Lower lobe of right lung (tissue), 2 donors: Measurements from ENCODE around the gene EAPP. TPM values are rescaled to one million over a fixed set of nuclear protein-coding genes. Genes with fewer than 3 reads are reported as not detected.
A peak's percentile ranks its signal among the peaks of the same experiment; 100 is the strongest.

Experiments
- ATAC-seq, 2 donors: fragments of 200-7000 bp; cut with Tn5 transposase; one replicate each; pipeline ENCODE4 v1.9.1; 2020 to 2022; ENCODE audit warnings: mild to moderate bottlenecking in 2 of 2, moderate library complexity in 2 of 2
- DNase-seq: peaks from one replicate; pipeline ENCODE4 v3.0.0-alpha.2; 2020
- H3K27ac ChIP-seq: fragments of 200-600 bp; one replicate; pipeline ENCODE4 v1.8.0; 2022
- H3K27me3 ChIP-seq: fragments of 200-600 bp; one replicate; pipeline ENCODE4 v1.8.0; 2022; ENCODE audit warnings: low read depth
- H3K36me3 ChIP-seq: fragments of 200-600 bp; one replicate; pipeline ENCODE4 v1.8.0; 2022; ENCODE audit warnings: mild to moderate bottlenecking
- H3K4me1 ChIP-seq: fragments of 200-600 bp; one replicate; pipeline ENCODE4 v1.8.0; 2022
- H3K4me3 ChIP-seq: fragments of 200-600 bp; one replicate; pipeline ENCODE4 v1.8.0; 2022; ENCODE audit warnings: mild to moderate bottlenecking
- H3K9me3 ChIP-seq: fragments of 200-600 bp; one replicate; pipeline ENCODE4 v1.8.0; 2022
- CTCF ChIP-seq: fragments of 200-600 bp; IDR thresholded peaks from one replicate; pipeline ENCODE4 v1.8.0; 2022; ENCODE audit warnings: antibody characterized with exemption, mild to moderate bottlenecking
- intact Hi-C: fragments of 100-400 bp; cut with DNase I; formaldehyde crosslinking; loops from one replicate; pipeline ENCODE4 v1.11.0; 2022
- long read RNA-seq: library from polyadenylated mRNA; unstranded; transcript quantifications from one replicate; pipeline ENCODE4 v2.0.0, GENCODE V29; 2021
- total RNA-seq: library from RNA; stranded (reverse); fragmentation: NEBNext Ultra II Directional; extraction: Animal tissue kit (Norgen Biotek cat#: 25700); gene quantifications from one replicate; pipeline ENCODE4 v1.2.1, GENCODE V29; 2021
- donor health status: DM: no; HTN: yes; CAD: no; lungs with severe emphysema.

The EAPP gene
- total RNA-seq, result 28.8 TPM
- long read RNA-seq, transcript EAPP-201 (6 exons, 1,321 nt), result major isoform, 34 of 45 reads
- long read RNA-seq, partial matches to known transcripts, result 3 of 45 reads
- long read RNA-seq, other reads (novel, unspliced or antisense), result 7 of 45 reads

GRCh38 chr14:34539407-34540180 lies at the start of gene EAPP:
Gene EAPP (minus strand): TSS chr14:34539701. CDS start chr14:34539628, 73 bp downstream.
- Histone ChIP-seq H3K36me3 (peaks cover 30% of the 10 kb centered on the region), H3K27me3 (no peaks in the 10 kb centered on the region), H3K27ac (peak within 1 kb of the TSS; percentile 97), H3K4me3 (peak within 1 kb of the TSS; percentile 79), H3K4me1 (peaks cover 18% of the 10 kb centered on the region), H3K9me3 (no peaks in the 10 kb centered on the region)
- TF ChIP-seq CTCF, result peak; percentile 6
- intact Hi-C loops, result no loop called here
- DNase-seq (peak; percentile 100), ATAC-seq (peak; percentile 100)

GRCh38 chr14:34583525-34583924 lies 44.0 kb upstream of the EAPP start:
- H3K36me3 ChIP-seq, result peaks cover 93% of the 10 kb centered on the region
- H3K27ac ChIP-seq, result no peak overlapping the region
- H3K4me1 ChIP-seq, result no peaks in the 10 kb centered on the region
- intact Hi-C loops, result no loop called here
- DNase-seq, result no peak
- no peak overlapping the region for H3K4me3 ChIP-seq
- TF ChIP-seq CTCF, result no peak
- no peaks in the 10 kb centered on the region for H3K9me3 ChIP-seq
- no peaks in the 10 kb centered on the region for H3K27me3 ChIP-seq
- ATAC-seq, result no peak

- TF ChIP-seq CTCF, result no peak
- intact Hi-C loops, result no loop called here
- Histone ChIP-seq H3K4me1 (no peaks in the 10 kb centered on the region), H3K36me3 (peaks cover 94% of the 10 kb centered on the region), H3K4me3 (no peak overlapping the region), H3K9me3 (no peaks in the 10 kb centered on the region), H3K27ac (no peak overlapping the region), H3K27me3 (no peaks in the 10 kb centered on the region)
- ATAC-seq (no peak), DNase-seq (no peak)
Observed at GRCh38 chr14:34582117-34582680, 42.7 kb upstream of the EAPP start.

GRCh38 chr14:34580381-34580780 lies 40.9 kb upstream of the EAPP start:
- Histone ChIP-seq H3K27me3 (no peaks in the 10 kb centered on the region), H3K9me3 (no peaks in the 10 kb centered on the region), H3K4me3 (no peak overlapping the region), H3K36me3 (peaks cover 95% of the 10 kb centered on the region), H3K4me1 (no peaks in the 10 kb centered on the region), H3K27ac (no peak overlapping the region)
- DNase-seq (no peak), ATAC-seq (no peak)
- intact Hi-C loops, result no loop called here
- TF ChIP-seq CTCF, result no peak

GRCh38 chr14:34571771-34572170 lies 32.3 kb upstream of the EAPP start:
- Histone ChIP-seq H3K4me3 (no peak overlapping the region), H3K27ac (no peak overlapping the region), H3K4me1 (no peaks in the 10 kb centered on the region), H3K36me3 (peaks cover 100% of the 10 kb centered on the region), H3K9me3 (no peaks in the 10 kb centered on the region), H3K27me3 (no peaks in the 10 kb centered on the region)
- DNase-seq, result no peak
- no peak for ATAC-seq
- TF ChIP-seq CTCF, result no peak
- intact Hi-C loops, result no loop called here
